Chondrocyte (in vitro differentiated cells): ENCODE results near the gene TAS1R2. TPM values are rescaled to one million over a fixed set of nuclear protein-coding genes. Genes with fewer than 3 reads are reported as not detected.
A peak's percentile ranks its signal among the peaks of the same experiment; 100 is the strongest.

Experiments used
- DNase-seq: peaks from one replicate; pipeline ENCODE4 v3.0.0; 2021; ENCODE audit warnings: mixed read lengths, low spot score
- H3K27ac Mint-ChIP-seq: one replicate; pipeline ENCODE4 v1.8.0; 2021; ENCODE audit warnings: mild to moderate bottlenecking, moderate library complexity, mixed read lengths; ENCODE audit not compliant: unreplicated experiment
- H3K27me3 Mint-ChIP-seq: 2 replicates; pipeline ENCODE4 v1.8.0; 2021; ENCODE audit warnings: low read depth, mixed read lengths
- H3K36me3 Mint-ChIP-seq: 2 replicates; pipeline ENCODE4 v1.8.0; 2021; ENCODE audit warnings: low read depth, mixed read lengths
- H3K4me1 Mint-ChIP-seq: 2 replicates; pipeline ENCODE4 v1.8.0; 2021; ENCODE audit warnings: low read depth, mild to moderate bottlenecking, mixed read lengths
- H3K4me3 Mint-ChIP-seq: one replicate; pipeline ENCODE4 v1.8.0; 2021; ENCODE audit warnings: mild to moderate bottlenecking, moderate library complexity, mixed read lengths; ENCODE audit not compliant: unreplicated experiment
- H3K9me3 Mint-ChIP-seq: 2 replicates; pipeline ENCODE4 v1.8.0; 2021; ENCODE audit warnings: low read depth, mixed read lengths
- CTCF ChIP-seq: fragments of 200-600 bp; sonication (generic); IDR thresholded peaks from 2 replicates; pipeline ENCODE4 v1.5.0; 2021; ENCODE audit warnings: antibody characterized with exemption, mild to moderate bottlenecking, moderate library complexity
- total RNA-seq: library from RNA; stranded (reverse); gene quantifications from 3 replicates; pipeline ENCODE4 v1.2.1, GENCODE V29; 2021

The TAS1R2 gene
- total RNA-seq, 1 donor from 2014 or later = not detected

- Mint-ChIP-seq H3K36me3 (peaks cover 2% of the 10 kb centered on the region), H3K4me1 (peaks cover 35% of the 10 kb centered on the region), H3K27ac (peak overlapping the region; percentile 95), H3K27me3 (no peaks in the 10 kb centered on the region), H3K4me3 (no peak overlapping the region), H3K9me3 (no peaks in the 10 kb centered on the region)
- TF ChIP-seq CTCF = no peak
- no peak for DNase-seq
These were observed 31.4 kb upstream of the TAS1R2 start for GRCh38 chr1:18890706-18891425.

DNA sequence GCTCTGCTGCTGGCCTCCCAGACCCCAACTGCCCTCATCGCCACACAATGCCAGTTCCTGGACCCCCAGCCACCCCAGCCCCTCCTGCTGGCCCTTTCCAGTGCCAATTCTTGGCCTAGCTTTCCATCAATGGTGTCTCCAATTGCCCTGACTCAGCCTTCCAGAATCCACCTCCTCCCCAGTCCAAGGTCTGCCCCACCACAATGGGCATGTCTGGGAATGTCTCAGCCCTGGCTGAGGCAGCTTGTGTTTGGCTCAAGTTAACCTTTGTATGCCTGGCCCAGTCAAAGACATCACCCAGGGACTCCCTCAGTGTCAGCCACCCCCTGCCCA lies 26.5 kb upstream of the TAS1R2 start:
- Mint-ChIP-seq H3K27ac (no peak overlapping the region), H3K4me3 (no peak overlapping the region), H3K36me3 (peaks cover 8% of the 10 kb centered on the region), H3K27me3 (no peaks in the 10 kb centered on the region), H3K4me1 (peaks cover 14% of the 10 kb centered on the region), H3K9me3 (no peaks in the 10 kb centered on the region)
- TF ChIP-seq CTCF = no peak
- no peak for DNase-seq

DNA sequence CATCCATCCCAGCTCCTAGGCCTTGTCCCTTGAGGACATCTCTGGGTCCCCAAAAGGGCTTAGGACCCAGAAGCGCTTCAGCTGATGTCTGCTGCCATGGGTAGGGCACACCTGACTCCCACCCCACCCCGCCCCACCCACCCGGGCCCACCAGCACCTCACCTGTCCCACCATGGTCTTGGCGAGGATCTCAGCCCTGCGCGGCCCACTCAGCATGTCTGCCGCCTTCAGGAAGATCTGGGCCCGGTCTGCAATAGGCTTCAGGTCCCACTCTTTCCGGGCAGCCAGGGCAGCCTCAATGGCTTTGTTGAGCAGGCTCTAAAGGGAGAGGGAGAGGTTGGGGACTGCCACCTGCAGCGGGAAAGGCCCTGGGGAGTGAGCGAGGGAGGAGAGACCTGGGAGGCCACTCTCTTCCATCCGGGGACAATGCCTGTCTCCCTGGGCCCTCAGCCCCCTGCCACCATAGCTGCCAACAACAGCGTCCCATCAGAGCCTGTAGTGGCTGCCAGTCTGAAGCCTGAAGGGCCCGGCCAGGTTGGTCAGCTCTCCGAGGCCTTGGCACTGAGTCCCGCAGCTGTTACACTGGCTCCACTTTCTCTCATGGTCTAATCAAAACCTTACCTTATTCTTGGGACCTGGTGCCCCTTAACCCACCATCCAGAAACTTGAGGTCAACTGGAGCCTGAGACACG lies 26.0 kb upstream of the TAS1R2 start:
- H3K27me3 Mint-ChIP-seq = no peaks in the 10 kb centered on the region
- TF ChIP-seq CTCF = no peak
- peaks cover 9% of the 10 kb centered on the region for H3K4me1 Mint-ChIP-seq
- H3K27ac Mint-ChIP-seq = no peak overlapping the region
- no peak overlapping the region for H3K4me3 Mint-ChIP-seq
- H3K36me3 Mint-ChIP-seq = peaks cover 11% of the 10 kb centered on the region
- H3K9me3 Mint-ChIP-seq = no peaks in the 10 kb centered on the region
- DNase-seq = no peak

GRCh38 chr1:18884727-18885126 lies 25.3 kb upstream of the TAS1R2 start:
- Mint-ChIP-seq H3K4me3 (no peak overlapping the region), H3K27me3 (no peaks in the 10 kb centered on the region), H3K36me3 (peaks cover 11% of the 10 kb centered on the region), H3K9me3 (no peaks in the 10 kb centered on the region), H3K27ac (no peak overlapping the region), H3K4me1 (peaks cover 6% of the 10 kb centered on the region)
- no peak for TF ChIP-seq CTCF
- DNase-seq = no peak

DNA sequence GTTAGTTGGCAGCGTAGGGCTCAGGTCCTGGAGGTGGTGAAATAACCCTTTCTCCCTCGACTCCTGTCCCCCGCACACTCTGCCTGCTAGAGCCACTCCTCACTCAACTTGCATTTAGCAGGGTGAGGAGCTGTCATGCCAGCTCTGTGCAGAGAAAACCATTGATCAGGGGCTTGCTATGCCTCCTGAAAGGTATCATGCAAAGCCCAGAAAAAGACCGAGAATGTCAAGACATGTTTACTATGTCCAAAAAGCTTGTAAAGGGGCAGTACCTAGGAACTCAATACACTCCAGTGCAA lies 24.9 kb upstream of the TAS1R2 start:
- TF ChIP-seq CTCF = peak; percentile 13
- H3K4me1 Mint-ChIP-seq = peaks cover 6% of the 10 kb centered on the region
- H3K9me3 Mint-ChIP-seq = no peaks in the 10 kb centered on the region
- peaks cover 11% of the 10 kb centered on the region for H3K36me3 Mint-ChIP-seq
- H3K4me3 Mint-ChIP-seq = no peak overlapping the region
- H3K27ac Mint-ChIP-seq = no peak overlapping the region
- H3K27me3 Mint-ChIP-seq = no peaks in the 10 kb centered on the region
- no peak for DNase-seq
